ENCODE measurements around the gene MSH2.

Gene MSH2

GRCh38 chr2:47479863-47480262 lies 76.9 kb downstream of the MSH2 start:
- Histone ChIP-seq H3K4me3 (ENCODE audit: low read depth in 1 of 2, low read length in 2 of 2) (no peak overlapping the region), H3K36me3 (ENCODE audit: insufficient read depth, low read length) (peaks cover 82% of the 10 kb centered on the region), H2AFZ (ENCODE audit: low read depth, low read length) (no peak overlapping the region), H3K27ac (ENCODE audit: low read length) (no peak overlapping the region), H4K20me1 (ENCODE audit: insufficient read depth, low read length) (no peaks in the 10 kb centered on the region), H3K4me1 (ENCODE audit: insufficient read depth, low read length) (no peaks in the 10 kb centered on the region), H3K79me2 (ENCODE audit: insufficient read depth, low read length) (no peaks in the 10 kb centered on the region), H3K4me2 (ENCODE audit: insufficient read depth, low read length) (no peak overlapping the region), H3K27me3 (ENCODE audit: insufficient read depth, low read length, poor library complexity) (no peaks in the 10 kb centered on the region), H3K9ac (ENCODE audit: low read depth, low read length) (no peak overlapping the region), H3K9me3 (ENCODE audit: insufficient read depth, low read length, severe bottlenecking) (no peaks in the 10 kb centered on the region)
- DNase-seq, result no peak
- ATAC-seq (ENCODE audit: insufficient read depth, low read depth), result no peak
- TF ChIP-seq CTCF (IDR thresholded peaks at IDR 0.05; ENCODE audit: borderline replicate concordance, extremely low read depth, low read length, poor library complexity, severe bottlenecking) (no peak), EZH2 (IDR thresholded peaks at IDR 0.05; ENCODE audit: borderline replicate concordance, low read depth, low read length, severe bottlenecking) (no peak)

DNA sequence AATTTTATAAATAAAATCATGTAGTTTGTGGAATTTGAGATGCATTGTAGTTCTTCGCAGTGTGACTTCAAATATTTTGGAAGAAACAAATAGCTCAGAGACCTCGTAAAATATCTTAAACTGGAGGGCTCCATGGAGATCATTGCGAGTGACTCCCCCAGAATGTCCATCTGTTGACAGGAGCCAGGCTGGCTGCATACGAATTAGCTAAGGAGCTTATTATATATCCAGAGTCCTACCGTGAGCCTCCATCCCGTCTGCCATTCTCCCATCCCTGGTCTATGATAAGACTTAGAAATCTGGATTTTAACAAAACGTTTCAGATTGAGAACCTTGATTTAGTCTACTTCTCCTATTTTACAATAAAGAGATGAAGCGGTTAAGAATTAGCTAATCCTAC lies 80.2 kb downstream of the MSH2 start:
- H4K20me1 ChIP-seq (ENCODE audit: insufficient read depth, low read length), result no peaks in the 10 kb centered on the region
- no peak overlapping the region for H3K4me2 ChIP-seq (ENCODE audit: insufficient read depth, low read length)
- H3K79me2 ChIP-seq (ENCODE audit: insufficient read depth, low read length), result no peaks in the 10 kb centered on the region
- H2AFZ ChIP-seq (ENCODE audit: low read depth, low read length), result no peak overlapping the region
- TF ChIP-seq CTCF (IDR thresholded peaks at IDR 0.05; ENCODE audit: borderline replicate concordance, extremely low read depth, low read length, poor library complexity, severe bottlenecking) (no peak), EZH2 (IDR thresholded peaks at IDR 0.05; ENCODE audit: borderline replicate concordance, low read depth, low read length, severe bottlenecking) (no peak)
- no peaks in the 10 kb centered on the region for H3K27me3 ChIP-seq (ENCODE audit: insufficient read depth, low read length, poor library complexity)
- ATAC-seq (ENCODE audit: insufficient read depth, low read depth) (no peak), DNase-seq (no peak)
- H3K36me3 ChIP-seq (ENCODE audit: insufficient read depth, low read length), result peaks cover 58% of the 10 kb centered on the region
- H3K27ac ChIP-seq (ENCODE audit: low read length), result no peak overlapping the region
- no peak overlapping the region for H3K9ac ChIP-seq (ENCODE audit: low read depth, low read length)
- H3K4me1 ChIP-seq (ENCODE audit: insufficient read depth, low read length), result no peaks in the 10 kb centered on the region
- no peak overlapping the region for H3K4me3 ChIP-seq (ENCODE audit: low read depth in 1 of 2, low read length in 2 of 2)
- no peaks in the 10 kb centered on the region for H3K9me3 ChIP-seq (ENCODE audit: insufficient read depth, low read length, severe bottlenecking)

DNA sequence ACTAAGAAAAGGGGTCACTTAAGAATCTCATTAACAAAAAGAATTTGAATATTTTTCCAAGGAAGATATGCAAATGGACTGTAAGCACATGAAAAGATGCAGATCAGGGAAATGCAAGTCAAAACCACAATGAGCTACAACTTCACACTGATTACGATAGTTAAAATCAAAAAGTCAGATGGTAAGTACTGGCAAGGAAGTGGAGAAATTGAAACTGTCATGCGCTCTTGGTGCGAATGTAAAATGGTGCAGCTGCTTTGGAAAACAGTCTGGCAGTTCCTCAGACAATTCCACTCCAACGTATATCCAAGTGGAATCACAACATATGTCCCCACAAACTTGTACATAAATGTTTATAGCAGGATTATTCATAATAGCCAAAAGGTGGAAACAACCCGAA lies 81.4 kb downstream of the MSH2 start:
- DNase-seq, result no peak

More for the DNA sequence above, 81.4 kb downstream of the MSH2 start:
- Histone ChIP-seq H3K4me1 (ENCODE audit: insufficient read depth, low read length) (no peaks in the 10 kb centered on the region), H3K79me2 (ENCODE audit: insufficient read depth, low read length) (no peaks in the 10 kb centered on the region), H3K9ac (ENCODE audit: low read depth, low read length) (no peak overlapping the region), H3K36me3 (ENCODE audit: insufficient read depth, low read length) (peaks cover 46% of the 10 kb centered on the region), H3K27me3 (ENCODE audit: insufficient read depth, low read length, poor library complexity) (no peaks in the 10 kb centered on the region), H2AFZ (ENCODE audit: low read depth, low read length) (no peak overlapping the region), H4K20me1 (ENCODE audit: insufficient read depth, low read length) (no peaks in the 10 kb centered on the region), H3K4me2 (ENCODE audit: insufficient read depth, low read length) (no peak overlapping the region), H3K27ac (ENCODE audit: low read length) (no peak overlapping the region), H3K4me3 (ENCODE audit: low read depth in 1 of 2, low read length in 2 of 2) (no peak overlapping the region), H3K9me3 (ENCODE audit: insufficient read depth, low read length, severe bottlenecking) (no peaks in the 10 kb centered on the region)
- ATAC-seq (ENCODE audit: insufficient read depth, low read depth), result no peak
- TF ChIP-seq CTCF (IDR thresholded peaks at IDR 0.05; ENCODE audit: borderline replicate concordance, extremely low read depth, low read length, poor library complexity, severe bottlenecking), result no peak
- no peak for TF ChIP-seq EZH2 (IDR thresholded peaks at IDR 0.05; ENCODE audit: borderline replicate concordance, low read depth, low read length, severe bottlenecking)

Data from DND-41 (cell line).